Retina (tissue), 1 donor: ENCODE data around the gene LIX1L.
A peak's percentile ranks its signal among the peaks of the same experiment; 100 is the strongest.

Source experiments
- DNase-seq: peaks from one replicate; pipeline ENCODE4 v3.0.0-alpha.2; 2016

Gene LIX1L

DNA sequence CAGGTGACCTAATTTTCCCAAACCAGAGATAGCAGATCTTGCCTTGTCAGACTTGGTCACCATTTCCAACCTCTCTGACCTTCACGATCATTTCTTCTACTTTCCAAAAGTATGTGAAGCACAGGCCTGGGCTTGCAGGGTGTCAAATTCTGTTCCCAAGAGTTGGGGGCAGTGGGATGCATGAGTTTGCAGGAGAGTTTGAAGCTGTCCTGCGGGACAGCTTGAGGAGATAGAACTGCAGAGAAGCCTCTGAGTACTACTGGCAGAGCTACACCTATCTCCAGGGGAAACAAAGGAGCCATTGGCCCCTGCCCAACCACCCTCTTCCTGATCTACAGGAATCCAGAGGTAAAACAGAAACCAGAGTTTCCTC, 27.3 kb upstream of the LIX1L start:
- DNase-seq: no peak

DNA sequence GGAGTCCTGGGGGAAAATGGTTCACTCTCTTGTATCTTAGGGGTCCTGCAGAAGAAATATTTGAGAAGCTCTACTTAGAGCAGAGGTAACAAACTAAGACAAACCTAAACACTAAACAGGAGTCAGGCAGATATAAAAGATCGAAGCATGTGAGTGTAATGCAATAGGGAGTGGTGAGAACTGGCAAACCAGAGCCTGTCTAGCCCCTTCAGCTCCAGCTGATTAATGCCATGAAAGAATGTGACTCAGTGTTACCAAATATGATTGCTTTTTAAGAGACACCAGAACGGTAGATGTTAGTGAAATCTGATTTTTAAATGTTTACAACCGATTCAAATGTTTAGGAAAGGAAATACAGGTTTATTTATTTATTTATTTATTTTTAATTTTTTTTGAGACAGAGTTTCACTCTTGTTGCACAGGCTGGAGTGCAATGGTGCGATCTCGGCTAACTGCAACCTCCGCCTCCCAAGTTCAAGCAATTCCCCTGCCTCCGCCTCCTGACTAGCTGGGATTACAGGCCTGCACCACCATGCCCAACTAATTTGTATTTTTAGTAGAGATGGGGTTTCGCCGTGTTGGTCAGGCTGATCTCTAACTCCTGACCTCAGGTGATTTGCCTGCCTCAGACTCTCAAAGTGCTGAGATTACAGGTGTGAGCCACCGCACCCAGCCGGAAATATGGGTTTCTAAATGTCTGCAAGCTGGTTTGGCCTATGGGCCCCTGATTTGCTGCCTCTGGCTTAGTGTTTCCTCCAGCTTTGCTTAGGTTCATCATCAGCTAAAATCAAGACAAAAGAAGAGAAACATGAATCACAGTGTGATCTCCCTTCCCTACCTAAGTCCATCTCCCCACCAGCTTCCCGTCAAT, 26.4 kb upstream of the LIX1L start:
- DNase-seq: no peak

DNA sequence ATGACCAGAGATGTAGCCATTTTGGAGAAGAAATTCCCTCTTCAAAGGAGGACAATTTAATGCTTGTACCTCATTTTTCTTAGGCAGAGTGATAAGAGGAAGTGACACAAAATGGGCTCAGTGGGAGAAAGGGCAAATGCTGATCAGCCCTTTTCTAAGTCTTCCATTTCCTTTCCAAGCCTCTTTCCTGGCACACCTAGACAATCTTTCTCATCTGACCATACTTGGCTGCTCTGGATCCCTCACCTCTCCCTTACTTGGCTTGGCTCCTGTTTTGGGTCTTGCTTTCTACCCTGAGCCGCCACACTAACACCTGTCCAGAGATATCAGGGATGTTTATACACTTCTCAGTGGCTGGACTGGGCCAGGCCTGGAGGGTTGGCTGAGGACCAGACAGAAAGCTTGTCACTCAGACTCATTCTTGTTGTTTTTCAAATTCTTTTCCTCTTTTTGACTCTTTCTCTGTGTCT, 25.4 kb upstream of the LIX1L start:
- no peak for DNase-seq

DNA sequence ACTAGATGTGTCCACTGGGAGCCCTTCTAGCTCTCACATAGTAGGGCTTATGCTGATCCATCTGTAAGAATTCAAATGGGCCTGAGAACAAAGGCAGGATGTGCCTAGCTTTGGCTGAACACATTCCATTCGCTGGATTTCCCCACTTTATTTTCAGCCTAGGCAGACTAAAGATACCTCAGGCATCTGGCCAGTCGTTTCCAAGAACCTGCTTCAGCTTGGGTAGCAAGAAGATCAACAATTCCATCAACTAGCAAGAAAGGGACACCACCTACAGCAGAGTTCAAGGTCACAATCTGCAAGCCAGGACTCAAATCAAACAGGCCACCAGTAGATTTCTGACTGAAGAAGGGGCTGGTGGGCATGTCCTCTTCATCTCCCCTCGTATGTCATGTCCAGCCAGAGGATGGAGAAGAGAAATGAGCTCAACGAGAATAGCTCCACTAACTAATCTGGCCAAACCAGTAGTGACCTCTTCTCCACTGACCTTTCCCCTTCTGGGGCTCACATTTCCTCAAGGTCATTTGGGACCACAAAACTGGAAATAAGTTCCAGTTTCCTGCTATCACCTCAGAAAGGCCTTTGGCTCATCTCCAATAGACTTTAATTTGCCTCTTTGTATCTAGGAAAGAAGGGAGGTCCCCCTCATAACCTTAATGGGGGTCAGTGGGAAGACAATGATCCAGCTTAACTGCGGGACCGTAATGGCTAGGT, 24.4 kb upstream of the LIX1L start:
- DNase-seq: no peak

DNA sequence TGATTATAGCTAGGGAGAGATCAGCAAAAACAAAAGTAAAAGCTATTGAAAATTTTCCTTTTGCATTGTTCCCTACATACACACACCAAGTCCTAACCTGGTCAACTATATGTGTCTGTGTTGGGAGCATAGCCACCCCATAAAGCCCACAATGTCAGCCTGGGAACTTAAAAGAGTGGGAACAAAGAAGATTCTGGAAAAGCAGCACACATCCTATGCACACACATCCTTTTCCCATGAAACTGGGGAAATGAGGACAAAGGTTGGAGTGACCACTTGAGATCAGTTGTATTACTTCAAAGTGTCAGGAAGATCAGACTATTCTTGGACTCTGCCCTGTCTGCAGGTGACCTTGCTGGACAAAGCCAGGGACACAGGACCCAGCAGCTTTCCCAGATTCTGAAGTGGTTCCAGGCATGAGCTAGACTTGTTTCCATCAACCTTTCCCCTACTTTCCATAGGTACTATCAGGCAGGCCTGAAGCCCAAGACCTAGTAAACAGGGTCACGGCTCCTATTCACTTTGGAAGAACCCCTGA, 22.7 kb upstream of the LIX1L start:
- DNase-seq: no peak

DNA sequence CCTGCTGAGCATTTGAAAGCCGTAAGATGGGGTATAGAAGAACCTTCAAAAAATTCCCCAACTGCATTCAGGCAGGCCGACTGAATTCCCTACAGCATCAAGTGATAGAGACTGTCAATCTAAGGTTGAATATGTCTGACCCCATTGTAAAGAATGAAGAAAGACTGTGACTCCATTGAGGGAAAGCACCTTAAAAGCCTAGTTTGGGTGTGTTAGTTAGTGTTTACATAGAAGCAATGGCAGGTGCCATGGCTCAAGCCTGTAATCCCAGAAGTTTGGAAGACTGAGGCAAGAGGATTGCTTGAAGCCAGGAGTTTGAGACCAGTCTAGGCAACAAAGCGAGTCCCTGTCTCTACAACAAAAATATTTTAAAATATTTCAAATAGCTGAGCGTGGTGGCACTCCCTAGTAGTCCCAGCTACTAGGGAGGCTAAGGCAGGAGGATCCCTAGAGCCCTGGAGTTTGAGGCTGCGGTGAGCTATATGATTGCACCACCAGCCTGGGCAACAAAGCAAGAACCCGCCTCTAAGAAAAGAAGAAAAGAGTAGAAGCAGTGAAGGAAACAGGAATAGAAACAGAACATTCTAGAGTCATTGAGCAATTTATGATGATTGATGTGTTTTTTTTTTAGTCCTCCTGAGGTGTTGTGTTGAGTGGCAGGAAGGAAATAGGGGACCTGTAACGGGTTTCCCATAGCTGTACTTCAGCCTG, 22.1 kb upstream of the LIX1L start:
- no peak for DNase-seq

DNA sequence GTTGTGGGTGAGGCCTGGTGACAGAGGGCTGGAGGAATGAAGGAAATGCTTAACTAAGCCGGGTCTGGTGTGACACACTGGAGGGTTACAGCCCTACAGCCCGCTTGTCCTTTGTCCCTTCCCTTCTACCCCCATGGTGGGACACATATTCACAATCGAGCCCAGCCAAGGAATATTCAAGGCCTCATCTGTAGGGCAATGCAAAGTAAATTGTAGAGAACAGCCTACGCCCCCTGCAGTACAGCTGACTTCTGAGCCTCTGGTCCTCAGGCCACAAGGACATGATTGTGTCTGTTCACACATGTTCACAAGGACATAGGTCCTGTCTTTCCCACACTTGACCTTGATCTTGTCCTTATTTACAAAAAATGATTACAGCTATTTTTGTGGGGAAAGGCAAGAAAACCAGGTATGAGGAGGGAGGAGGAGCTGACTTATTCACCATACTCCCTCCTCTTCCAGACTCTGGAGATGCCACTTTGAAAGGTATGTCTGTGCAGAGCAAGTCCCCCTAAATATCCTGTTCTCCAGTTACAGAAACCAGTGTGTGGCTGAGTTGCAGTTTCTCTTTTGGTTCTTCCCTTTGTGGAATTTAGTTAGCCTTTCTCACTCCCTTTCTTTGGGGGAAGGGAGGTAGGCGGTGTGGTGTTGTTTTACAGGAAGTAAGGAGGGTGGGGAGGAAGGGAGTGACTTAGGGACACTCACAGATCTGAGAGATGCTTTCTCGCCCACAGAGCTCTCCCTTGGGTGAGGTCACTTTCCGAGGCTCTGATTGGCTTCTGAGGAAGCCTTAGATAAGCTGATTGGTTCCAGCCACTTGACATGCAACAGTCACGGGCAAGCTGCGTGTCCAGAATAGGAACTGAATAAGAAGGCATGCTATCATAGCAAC, 21.3 kb upstream of the LIX1L start:
- DNase-seq: peak; percentile 73

DNA sequence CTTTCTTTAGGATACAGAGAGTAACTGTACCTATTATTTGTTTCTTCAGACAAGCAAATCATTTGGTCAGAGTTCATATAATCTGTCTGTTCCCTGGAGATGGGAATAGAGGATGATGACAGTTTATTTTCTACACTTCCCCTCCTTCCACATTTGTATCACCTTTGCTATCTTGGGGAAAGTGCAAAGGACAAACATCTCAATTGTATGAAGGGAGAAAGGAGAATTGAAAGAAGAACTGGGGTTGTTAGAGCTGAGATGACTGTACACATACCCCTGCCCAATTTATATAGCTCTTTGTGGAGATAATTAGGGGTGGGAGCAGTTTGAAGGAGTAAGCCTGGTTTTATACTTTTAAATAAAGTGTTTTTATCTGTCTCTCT, 20.6 kb upstream of the LIX1L start:
- DNase-seq: no peak

DNA sequence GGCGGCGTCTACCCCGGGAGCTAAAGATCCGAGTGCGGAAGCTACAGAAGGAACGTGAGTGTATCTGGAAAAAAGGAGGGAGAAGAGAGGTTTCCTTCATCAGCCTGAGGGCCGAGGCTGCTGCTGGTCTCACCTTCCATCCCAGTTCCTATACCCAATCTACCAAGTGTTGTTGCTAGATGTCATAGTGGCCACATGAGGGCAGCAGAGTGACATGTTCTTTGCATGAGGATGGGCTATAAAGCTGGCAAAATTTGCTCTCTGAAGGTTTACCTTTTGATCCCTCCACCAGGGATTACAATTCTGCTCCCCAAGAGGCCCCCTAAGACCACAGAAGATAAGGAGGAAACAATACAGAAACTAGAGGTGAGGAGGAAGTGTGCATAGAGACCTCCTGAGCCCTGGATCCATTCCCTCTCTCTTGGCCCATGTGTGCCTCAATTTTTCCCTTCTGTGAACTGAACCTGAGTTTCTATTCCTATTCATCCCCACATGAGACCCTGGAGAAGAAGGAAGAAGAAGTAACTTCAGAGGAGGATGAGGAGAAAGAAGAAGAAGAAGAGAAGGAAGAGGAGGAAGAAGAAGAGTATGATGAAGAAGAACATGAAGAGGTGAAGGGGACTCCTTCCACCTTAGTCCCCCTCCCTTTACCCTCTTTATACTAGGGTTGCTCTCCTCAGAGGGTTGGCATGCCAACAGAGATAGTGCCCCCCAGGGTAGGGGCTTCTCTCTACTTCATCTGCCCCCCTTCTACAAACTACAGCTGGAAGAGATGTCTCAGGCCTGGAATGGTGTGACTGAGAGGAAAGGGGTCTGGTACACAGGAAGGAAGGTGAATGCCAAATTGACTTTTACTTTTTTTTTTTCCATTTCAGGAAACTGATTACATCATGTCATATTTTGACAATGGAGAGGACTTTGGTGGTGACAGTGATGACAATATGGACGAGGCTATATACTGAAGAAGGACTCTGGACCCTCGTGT, 20.0 kb upstream of the LIX1L start:
- peak; percentile 67 for DNase-seq

DNA sequence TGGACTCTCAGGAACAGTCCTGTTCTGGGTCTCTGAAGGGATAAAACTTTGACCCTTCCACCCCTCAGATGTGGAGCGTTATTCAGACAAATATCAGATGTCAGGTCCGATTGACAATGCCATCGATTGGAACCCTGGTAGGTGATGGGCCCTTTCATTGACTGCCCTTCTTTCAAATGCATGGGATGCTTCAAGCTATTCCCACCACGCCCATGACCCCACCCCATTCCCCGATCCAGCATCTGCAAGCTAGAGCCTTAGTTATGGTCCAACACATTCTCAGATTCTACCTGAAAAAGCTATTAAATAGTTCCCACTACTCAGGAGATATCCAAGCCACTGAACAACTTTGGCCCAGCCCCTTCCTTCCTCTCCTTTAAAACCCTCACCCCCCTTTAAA, 19.2 kb upstream of the LIX1L start:
- DNase-seq: peak; percentile 16

DNA sequence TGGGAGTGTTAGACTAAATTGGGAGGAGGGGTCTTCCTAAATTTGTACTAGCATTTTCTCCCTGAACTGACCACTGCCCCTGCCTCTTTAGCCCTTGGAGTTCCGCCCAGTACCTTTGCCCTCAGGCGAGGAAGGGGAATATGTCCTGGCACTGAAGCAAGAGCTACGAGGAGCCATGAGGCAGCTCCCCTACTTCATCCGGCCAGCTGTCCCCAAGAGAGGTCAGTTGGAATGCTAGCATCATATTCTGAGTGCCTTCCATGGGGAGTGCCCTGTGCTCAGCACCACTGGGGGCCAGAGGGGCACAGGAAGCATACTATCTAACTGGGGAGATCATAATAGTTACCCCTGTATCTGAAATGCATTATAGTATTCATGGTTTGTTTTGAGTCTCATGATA, 17.4 kb upstream of the LIX1L start:
- no peak for DNase-seq

DNA sequence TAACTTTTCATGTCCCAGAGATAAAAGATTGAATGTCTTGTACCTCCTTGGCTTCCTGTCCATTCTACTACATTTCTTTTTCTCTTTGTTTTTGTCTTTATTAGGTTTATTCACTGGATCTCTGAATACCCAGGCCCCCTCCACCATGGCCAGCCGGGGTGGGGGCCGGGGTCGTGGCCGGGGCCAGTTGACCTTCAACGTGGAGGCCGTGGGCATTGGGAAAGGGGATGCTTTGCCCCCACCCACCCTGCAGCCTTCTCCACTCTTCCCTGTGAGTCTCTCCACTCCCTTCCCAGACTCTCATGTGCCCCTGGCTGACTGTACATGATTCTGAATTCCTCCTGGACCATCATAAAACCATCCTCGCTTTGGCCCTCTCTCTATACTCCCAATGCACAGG, 16.9 kb upstream of the LIX1L start:
- no peak for DNase-seq

DNA sequence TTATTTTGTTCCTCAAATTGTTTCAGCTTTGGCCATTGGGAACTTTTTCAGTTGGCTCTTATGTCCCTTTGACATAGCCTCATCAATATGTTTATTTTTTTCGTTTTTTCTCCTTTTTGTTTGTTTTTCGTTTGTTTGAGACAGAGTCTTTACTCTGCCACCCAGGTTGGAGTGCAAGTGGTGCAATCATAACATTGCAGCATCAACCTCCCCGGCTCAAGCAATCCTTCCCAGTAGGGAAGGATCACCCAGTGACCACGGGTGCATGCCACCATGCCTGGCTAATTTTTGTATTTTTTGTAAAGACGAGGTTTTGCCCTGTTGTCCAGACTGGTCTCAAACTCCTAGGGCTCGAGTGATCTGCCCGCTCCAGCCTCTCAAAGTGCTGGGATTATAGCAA, 14.8 kb upstream of the LIX1L start:
- no peak for DNase-seq

DNA sequence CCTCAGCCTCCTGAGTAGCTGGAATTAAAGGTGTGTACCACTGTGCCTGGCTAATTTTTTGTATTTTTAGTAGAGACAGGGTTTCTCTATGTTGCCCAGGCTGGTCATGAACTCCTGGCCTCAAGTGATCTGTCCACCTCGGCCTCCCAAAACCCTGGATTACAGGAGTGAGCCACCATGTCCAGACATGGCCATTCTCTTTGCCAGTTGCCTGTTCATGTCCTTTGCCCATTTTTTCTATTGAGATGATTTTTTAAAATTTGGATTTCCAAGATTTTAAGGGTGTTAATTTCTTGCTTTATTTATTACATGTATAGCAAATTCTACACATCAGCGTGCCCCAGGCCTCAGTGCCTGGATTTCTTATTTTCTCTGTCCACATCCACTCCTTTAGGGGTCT, 9.5 kb upstream of the LIX1L start:
- DNase-seq: no peak

DNA sequence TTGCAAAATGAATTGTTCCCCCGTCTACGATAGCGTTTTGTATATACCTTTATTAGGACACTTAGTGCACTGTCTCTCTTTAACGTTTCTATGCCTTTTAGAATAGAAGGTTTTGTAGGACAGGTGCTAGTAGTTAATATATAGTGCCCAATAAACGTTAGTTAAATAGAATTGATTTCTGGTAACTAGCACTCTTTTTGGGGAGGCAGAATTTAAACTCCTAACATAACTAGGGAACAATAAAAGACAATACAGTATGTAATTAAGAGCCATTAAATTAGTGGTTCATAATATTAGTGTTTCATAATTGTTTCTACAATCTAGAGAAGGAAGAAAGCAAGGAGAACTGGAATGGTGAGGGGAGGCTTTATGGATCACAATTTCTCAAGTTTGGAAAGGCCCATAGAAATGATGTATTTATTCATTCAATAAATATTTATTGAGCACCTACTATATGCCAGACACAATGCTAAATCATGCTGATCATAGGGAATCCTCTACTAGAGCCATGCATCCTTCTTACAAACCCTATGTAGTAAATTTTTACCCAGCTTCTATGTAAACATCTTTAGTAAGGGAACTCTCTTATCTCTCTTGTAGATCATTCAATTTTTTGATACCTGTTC, 7.4 kb upstream of the LIX1L start:
- no peak for DNase-seq

DNA sequence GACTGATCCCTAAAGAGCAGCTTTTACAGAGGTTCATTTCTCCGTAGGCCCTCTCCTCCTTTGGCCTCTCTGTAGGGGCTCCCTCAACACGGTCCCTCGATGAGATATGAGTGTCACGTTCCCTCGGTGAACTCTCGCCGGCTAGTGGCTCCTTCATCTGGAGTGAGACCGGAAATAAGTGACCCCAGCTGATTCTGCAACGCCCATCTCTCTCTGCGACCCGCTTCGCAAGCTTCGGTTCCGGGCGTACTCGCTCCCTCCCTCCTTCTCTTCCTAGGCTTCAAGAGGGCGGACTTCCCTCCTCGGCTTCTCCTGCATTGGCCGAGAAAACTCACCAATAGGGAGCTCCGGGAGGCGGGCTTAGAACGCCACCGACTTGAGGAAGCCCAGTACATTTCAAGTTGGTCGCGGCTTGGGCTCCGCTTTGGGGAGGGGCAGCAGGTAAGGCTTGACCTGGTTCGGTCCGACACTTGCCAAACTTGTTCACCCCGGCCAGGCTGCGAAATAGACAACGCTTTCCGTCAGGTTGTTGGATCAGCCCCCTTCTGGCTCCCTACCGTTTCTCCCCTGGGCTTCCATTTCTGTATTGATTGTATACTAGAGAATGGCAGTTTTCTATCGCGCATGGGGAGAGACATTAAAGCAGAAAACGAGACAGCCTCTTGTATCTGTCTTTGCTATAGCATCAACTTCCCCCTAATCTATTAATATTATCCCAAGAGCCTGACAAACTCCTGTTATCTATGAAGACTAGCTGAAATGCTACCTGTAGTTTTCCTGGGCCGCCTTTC, 6.7 kb upstream of the LIX1L start, which contains the start of the genes ANKRD34A and POLR3GL:
ANKRD34A (minus strand) TSS at position 248 of the 791 bp plus-strand sequence. CDS start 2,816 bp downstream, outside the sequence.
POLR3GL (plus strand) TSS at position 363 of the 791 bp plus-strand sequence. CDS start 10,176 bp downstream, outside the sequence.
- peak; percentile 96 for DNase-seq

DNA sequence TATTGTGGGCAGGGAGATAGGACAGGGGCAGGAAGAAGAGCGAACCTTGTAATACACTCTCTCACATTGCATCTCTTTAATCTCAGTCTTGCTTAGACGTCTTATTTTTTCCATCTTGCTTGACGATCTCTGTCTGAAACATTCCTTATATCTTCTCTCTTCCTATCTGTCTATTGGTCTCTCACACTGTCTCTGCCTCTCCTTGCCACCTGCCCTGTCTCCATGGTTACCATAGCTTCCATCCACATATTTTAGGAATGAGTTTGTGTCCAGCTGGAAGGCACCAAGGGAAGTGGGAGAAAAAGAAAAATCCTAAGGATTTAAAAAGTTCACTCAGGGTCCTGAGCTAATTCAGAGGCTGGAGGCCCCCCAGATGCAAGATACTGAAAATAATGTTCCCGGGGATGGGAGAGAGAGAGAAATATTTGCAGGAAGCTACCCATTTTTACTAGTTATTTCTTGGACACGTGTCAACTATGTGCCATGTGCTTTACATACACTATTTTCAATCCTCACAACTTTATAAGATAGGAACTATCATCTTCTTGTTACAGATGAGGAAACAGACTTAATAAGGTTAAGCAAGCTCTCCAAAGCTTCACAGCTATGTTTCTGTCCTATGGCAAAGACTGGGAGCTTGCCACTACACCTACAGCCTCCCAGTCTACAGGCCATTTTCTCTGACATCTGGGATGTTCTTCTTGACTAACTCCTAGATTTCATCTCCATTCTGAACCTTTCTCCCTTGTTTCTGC, 5.6 kb upstream of the LIX1L start:
- DNase-seq: no peak
